Thyroid gland (tissue), 4 donors: ENCODE results near the gene SMAD3.

ENCODE experiments used
- CTCF ChIP-seq, 6 experiments: fragments of 200-600 bp in 3 of 6; fragments of 450-650 bp in 3 of 6; sonication (generic) in 3 of 6; IDR thresholded peaks; one replicate each; pipeline ENCODE4 v1.5.1; 2016 to 2019; ENCODE audit warnings: antibody characterized with exemption in 6 of 6, mild to moderate bottlenecking in 2 of 6, inconsistent platforms in 1 of 6, moderate library complexity in 1 of 6
- POLR2A ChIP-seq, 2 donors: fragments of 450-650 bp; IDR thresholded peaks; one replicate each; pipeline ENCODE4 v1.6.1; 2017; ENCODE audit warnings: antibody characterized with exemption in 2 of 2, mild to moderate bottlenecking in 2 of 2, moderate library complexity in 1 of 2

- TF ChIP-seq POLR2A (IDR thresholded peaks at IDR 0.05) = no peak
- TF ChIP-seq CTCF (IDR thresholded peaks at IDR 0.05) = no peak
Observed at GRCh38 chr15:67076147-67076843, 10.9 kb downstream of the SMAD3 start.
